Measurements from ENCODE around the gene GOLGA6L25.
"Not testable (repeated sequence)": the region's sequence is repeated elsewhere in the genome, so short reads cannot be mapped to it uniquely, and the experiment has no call there.

GOLGA6L25 gene, protein sequence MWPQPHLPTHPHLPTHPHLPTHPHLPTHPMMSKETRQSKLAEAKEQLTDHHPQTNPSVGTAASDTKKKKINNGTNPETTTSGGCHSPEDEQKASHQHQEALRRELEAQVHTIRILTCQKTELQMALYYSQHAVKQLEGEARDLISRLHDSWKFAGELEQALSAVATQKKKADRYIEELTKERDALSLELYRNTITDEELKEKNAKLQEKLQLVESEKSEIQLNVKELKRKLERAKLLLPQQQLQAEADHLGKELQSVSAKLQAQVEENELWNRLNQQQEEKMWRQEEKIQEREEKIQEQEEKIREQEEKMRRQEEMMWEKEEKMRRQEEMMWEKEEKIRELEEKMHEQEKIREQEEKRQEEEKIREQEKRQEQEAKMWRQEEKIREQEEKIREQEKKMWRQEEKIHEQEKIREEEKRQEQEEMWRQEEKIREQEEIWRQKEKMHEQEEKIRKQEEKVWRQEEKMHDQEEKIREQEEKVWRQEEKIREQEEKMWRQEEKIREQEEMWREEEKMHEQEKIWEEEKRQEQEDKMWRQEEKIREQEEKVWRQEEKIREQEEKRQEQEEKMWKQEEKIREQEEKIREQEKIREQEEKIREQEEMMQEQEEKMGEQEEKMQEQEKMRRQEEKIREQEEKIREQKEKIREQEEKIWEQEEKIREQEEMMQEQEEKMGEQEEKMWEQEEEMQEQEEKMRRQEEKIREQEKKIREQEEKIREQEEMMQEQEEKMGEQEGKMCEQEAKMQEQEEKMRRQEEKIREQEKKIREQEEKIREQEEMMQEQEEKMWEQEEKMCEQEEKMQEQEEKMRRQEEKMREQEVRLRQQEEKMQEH

GRCh38 chr15:28553268-28553667 is at the start of gene GOLGA6L25:
Gene GOLGA6L25, plus strand, starts transcription at chr15:28553568. Its CDS starts 61 bp downstream, at chr15:28553629.
- not testable (repeated sequence) for H3K27me3 ChIP-seq (ENCODE audit: control insufficient read depth, insufficient read depth, low read length); H3K4me1 ChIP-seq (ENCODE audit: control insufficient read depth, insufficient read depth, low read length); H3K4me3 ChIP-seq (ENCODE audit: low read length); H3K9ac ChIP-seq (ENCODE audit: low read length); H3K9me3 ChIP-seq (ENCODE audit: control insufficient read depth, low read length); H3K36me3 ChIP-seq (ENCODE audit: control insufficient read depth, insufficient read depth, low read length)

DNA sequence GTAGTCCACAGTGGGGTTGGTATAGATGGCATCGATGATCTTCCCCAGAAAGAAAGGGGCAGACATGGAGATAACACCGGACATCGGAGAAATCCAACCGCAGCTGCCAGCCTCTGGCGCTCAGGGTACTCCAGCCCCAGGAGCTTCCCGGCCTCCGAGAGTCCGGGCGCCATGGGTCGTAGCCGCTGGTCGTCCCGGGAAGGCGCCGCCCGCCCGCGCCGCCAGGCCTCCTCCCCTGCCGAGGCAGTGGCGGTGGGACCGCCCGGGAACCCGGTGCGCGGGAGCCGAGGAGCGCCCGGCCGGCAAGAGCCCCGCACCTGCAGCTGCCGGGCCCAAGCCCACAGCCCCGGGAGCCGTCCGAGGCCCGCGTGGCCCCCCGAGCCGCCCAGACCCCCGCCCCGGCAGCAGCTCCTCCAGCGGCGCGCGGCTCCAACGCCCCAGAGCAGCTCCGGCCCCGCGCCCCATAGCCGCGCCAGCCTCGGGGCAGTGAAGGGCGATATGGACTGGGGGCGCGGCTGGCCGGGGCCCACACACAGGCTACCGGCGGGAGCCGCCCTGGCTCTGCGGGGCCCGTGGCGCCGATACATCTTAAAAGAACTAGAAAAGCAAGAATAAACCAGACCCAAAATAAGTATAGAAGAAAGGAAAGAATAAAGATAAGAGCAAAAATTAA is 45.0 kb upstream of the GOLGA6L25 start:
- H3K4me1 ChIP-seq (ENCODE audit: control insufficient read depth, insufficient read depth, low read length); H3K27me3 ChIP-seq (ENCODE audit: control insufficient read depth, insufficient read depth, low read length); H3K9ac ChIP-seq (ENCODE audit: low read length); H3K9me3 ChIP-seq (ENCODE audit: control insufficient read depth, low read length); H3K36me3 ChIP-seq (ENCODE audit: control insufficient read depth, insufficient read depth, low read length); H3K4me3 ChIP-seq (ENCODE audit: low read length): not testable (repeated sequence)

GRCh38 chr15:28514128-28514527 is 39.2 kb upstream of the GOLGA6L25 start:
- H3K27me3 ChIP-seq (ENCODE audit: control insufficient read depth, insufficient read depth, low read length); H3K4me3 ChIP-seq (ENCODE audit: low read length); H3K36me3 ChIP-seq (ENCODE audit: control insufficient read depth, insufficient read depth, low read length); H3K9me3 ChIP-seq (ENCODE audit: control insufficient read depth, low read length); H3K9ac ChIP-seq (ENCODE audit: low read length); H3K4me1 ChIP-seq (ENCODE audit: control insufficient read depth, insufficient read depth, low read length): not testable (repeated sequence)

DNA sequence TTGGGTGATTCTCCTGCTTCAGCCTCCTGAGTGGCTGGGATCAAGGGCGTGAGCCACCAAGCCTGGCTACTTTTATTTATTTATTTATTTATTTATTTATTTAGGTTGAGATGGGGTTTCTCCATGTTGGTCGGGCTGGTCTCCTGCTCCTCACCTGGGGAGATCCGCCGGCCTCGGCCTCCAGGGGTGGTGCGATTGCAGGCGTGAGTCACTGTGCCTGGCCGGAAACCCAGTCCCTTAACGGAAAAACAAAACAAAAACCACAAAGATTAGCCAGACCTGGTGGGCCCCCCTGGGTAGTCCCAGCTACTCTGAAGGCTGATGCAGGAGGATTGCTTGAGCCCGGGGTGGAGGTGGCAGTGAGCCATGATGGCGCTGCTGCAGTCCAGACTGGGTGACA is 38.2 kb upstream of the GOLGA6L25 start:
- H3K27me3 ChIP-seq (ENCODE audit: control insufficient read depth, insufficient read depth, low read length); H3K9ac ChIP-seq (ENCODE audit: low read length); H3K4me1 ChIP-seq (ENCODE audit: control insufficient read depth, insufficient read depth, low read length); H3K36me3 ChIP-seq (ENCODE audit: control insufficient read depth, insufficient read depth, low read length); H3K4me3 ChIP-seq (ENCODE audit: low read length); H3K9me3 ChIP-seq (ENCODE audit: control insufficient read depth, low read length): not testable (repeated sequence)

- H3K4me3 ChIP-seq (ENCODE audit: low read length); H3K36me3 ChIP-seq (ENCODE audit: control insufficient read depth, insufficient read depth, low read length); H3K27me3 ChIP-seq (ENCODE audit: control insufficient read depth, insufficient read depth, low read length); H3K9ac ChIP-seq (ENCODE audit: low read length); H3K9me3 ChIP-seq (ENCODE audit: control insufficient read depth, low read length); H3K4me1 ChIP-seq (ENCODE audit: control insufficient read depth, insufficient read depth, low read length): not testable (repeated sequence)
These were observed 20.4 kb upstream of the GOLGA6L25 start, which contains the start of gene GOLGA8G for GRCh38 chr15:28532954-28533353. Gene GOLGA8G, minus strand, starts transcription at chr15:28532971. Its CDS starts 62 bp downstream, at chr15:28532909.

DNA sequence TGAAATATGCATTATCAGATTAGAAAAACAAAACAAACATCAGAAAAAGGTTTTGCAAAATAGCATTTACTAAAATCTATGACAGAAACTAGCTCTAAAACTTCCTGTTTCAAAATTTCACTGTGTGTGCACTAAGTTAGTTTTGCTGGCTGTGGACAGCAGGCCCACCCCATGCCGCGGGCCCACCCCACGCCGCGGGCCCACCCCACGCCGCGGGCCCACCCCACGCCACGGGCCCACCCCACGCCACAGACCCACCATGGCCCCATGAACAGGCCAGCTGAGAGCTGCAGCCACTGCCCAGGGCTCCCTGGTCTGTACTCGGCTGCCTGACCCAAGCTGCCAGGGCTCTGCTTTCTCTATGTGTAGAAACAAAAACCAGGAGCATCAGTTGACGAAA is 20.0 kb downstream of the GOLGA6L25 start:
- not testable (repeated sequence) for H3K27me3 ChIP-seq (ENCODE audit: control insufficient read depth, insufficient read depth, low read length); H3K9ac ChIP-seq (ENCODE audit: low read length); H3K9me3 ChIP-seq (ENCODE audit: control insufficient read depth, low read length); H3K36me3 ChIP-seq (ENCODE audit: control insufficient read depth, insufficient read depth, low read length); H3K4me3 ChIP-seq (ENCODE audit: low read length); H3K4me1 ChIP-seq (ENCODE audit: control insufficient read depth, insufficient read depth, low read length)

DNA sequence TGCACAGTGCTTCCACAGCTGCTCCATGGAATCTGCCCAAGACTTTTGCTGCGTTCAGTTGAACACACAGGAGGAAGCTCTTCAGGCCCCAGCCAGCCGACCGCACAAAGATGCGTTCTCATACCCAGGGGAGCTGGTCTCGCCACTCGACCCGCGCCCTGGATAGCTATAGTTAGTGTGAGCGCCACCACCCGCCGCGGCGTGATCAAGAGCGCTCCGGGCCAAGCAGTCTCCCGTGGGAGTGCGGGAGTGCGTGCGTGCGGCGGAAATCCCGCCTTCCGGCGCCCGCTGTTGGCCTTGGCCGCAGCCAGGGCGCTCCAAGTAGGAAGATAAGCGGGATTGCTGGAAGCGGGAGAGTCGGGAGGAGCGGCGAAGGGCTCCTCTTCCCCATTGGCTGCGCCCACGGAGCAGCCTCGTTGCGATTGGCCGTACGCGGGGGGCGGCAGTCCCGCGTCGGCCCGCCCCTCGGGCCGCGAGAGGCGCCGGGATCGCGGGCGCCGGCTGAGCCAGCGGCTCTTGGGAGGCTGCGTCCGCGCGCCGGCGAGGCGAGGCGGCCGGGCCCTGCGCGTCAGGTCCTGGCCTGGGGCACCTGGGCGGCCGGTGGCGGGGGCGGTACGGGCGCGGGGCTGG is 35.7 kb downstream of the GOLGA6L25 start:
- not testable (repeated sequence) for H3K27me3 ChIP-seq (ENCODE audit: control insufficient read depth, insufficient read depth, low read length); H3K9me3 ChIP-seq (ENCODE audit: control insufficient read depth, low read length); H3K9ac ChIP-seq (ENCODE audit: low read length); H3K36me3 ChIP-seq (ENCODE audit: control insufficient read depth, insufficient read depth, low read length); H3K4me1 ChIP-seq (ENCODE audit: control insufficient read depth, insufficient read depth, low read length); H3K4me3 ChIP-seq (ENCODE audit: low read length)

- H3K9me3 ChIP-seq (ENCODE audit: control insufficient read depth, low read length); H3K4me3 ChIP-seq (ENCODE audit: low read length); H3K36me3 ChIP-seq (ENCODE audit: control insufficient read depth, insufficient read depth, low read length); H3K4me1 ChIP-seq (ENCODE audit: control insufficient read depth, insufficient read depth, low read length); H3K9ac ChIP-seq (ENCODE audit: low read length); H3K27me3 ChIP-seq (ENCODE audit: control insufficient read depth, insufficient read depth, low read length): not testable (repeated sequence)
These were observed 36.4 kb downstream of the GOLGA6L25 start for GRCh38 chr15:28589769-28590168.

- H3K9ac ChIP-seq (ENCODE audit: low read length); H3K9me3 ChIP-seq (ENCODE audit: control insufficient read depth, low read length); H3K4me3 ChIP-seq (ENCODE audit: low read length); H3K27me3 ChIP-seq (ENCODE audit: control insufficient read depth, insufficient read depth, low read length); H3K4me1 ChIP-seq (ENCODE audit: control insufficient read depth, insufficient read depth, low read length); H3K36me3 ChIP-seq (ENCODE audit: control insufficient read depth, insufficient read depth, low read length): not testable (repeated sequence)
These were observed 39.0 kb downstream of the GOLGA6L25 start for GRCh38 chr15:28592395-28592794.

- H3K36me3 ChIP-seq (ENCODE audit: control insufficient read depth, insufficient read depth, low read length); H3K27me3 ChIP-seq (ENCODE audit: control insufficient read depth, insufficient read depth, low read length); H3K4me3 ChIP-seq (ENCODE audit: low read length); H3K4me1 ChIP-seq (ENCODE audit: control insufficient read depth, insufficient read depth, low read length); H3K9me3 ChIP-seq (ENCODE audit: control insufficient read depth, low read length); H3K9ac ChIP-seq (ENCODE audit: low read length): not testable (repeated sequence)
These were observed 40.2 kb downstream of the GOLGA6L25 start for GRCh38 chr15:28593424-28594129.

DNA sequence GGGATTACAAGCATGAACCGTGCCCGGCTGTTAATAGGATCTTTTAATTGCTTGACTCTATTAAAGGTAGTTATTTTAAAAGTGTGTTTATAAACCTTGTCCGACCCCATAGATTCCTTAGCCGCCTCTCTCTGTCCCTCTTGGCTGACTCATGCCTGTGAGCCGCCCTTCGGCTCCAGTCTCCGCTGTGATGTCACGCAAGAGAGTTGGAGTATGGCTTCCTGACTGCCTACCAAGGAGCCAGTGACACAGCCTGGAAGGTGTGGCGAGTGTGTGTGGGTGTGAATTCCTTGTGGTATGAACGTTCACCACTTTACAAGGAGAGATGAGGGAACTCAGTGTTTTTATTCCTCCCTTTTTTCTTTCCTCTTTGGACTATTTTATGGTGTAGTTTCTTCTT is 44.1 kb downstream of the GOLGA6L25 start:
- not testable (repeated sequence) for H3K36me3 ChIP-seq (ENCODE audit: control insufficient read depth, insufficient read depth, low read length); H3K27me3 ChIP-seq (ENCODE audit: control insufficient read depth, insufficient read depth, low read length); H3K4me3 ChIP-seq (ENCODE audit: low read length); H3K9me3 ChIP-seq (ENCODE audit: control insufficient read depth, low read length); H3K9ac ChIP-seq (ENCODE audit: low read length); H3K4me1 ChIP-seq (ENCODE audit: control insufficient read depth, insufficient read depth, low read length)

Data from mucosa of stomach (tissue), 1 donor.